ENCODE data around the gene KYAT1.

DNA sequence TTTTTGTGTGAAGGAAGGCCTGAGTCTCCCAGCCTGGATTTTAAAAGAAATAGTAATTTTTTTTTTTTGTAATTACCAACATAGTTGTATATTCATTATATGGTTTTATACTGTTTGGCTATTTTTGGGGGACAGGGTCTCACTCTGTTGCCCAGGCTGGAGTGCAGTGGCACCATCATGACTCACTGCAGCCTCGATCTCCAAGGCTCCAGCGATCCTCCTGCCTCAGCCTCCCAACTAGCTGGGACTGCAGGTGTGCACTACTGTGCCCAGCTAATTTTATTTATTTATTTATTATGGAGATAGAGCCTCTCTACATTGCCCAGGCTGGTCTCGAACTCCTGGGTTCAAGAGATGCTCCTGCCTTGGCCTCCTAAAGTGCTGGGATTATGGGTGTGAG, 5.3 kb upstream of the KYAT1 start:
- TF ChIP-seq CTCF (IDR thresholded peaks at IDR 0.05; ENCODE audit: borderline replicate concordance, extremely low read depth, low read length, poor library complexity, severe bottlenecking) (no peak), EZH2 (IDR thresholded peaks at IDR 0.05; ENCODE audit: borderline replicate concordance, low read depth, low read length, severe bottlenecking) (no peak)

Data from DND-41 (cell line).